Renal cortical epithelial cell (primary cell): ENCODE measurements around the gene HES5. TPM values are rescaled to one million over a fixed set of nuclear protein-coding genes. Genes with fewer than 3 reads are reported as not detected.
A peak's percentile ranks its signal among the peaks of the same experiment; 100 is the strongest.
"Not testable (repeated sequence)": the region's sequence is repeated elsewhere in the genome, so short reads cannot be mapped to it uniquely, and the experiment has no call there.

Source experiments
- DNase-seq: peaks from one replicate; pipeline ENCODE4 v3.0.0-alpha.2; 2011; ENCODE audit warnings: low read depth
- total RNA-seq: library from RNA; depleted of rRNA; stranded (reverse); fragments of >200 nt; gene quantifications from 2 replicates; pipeline ENCODE4 v1.2.3, GENCODE V29; 2014

HES5 gene
- total RNA-seq, 1 donor from 2014 or later = not detected

- DNase-seq = no peak
Measured at GRCh38 chr1:2560299-2561073, 30.4 kb upstream of the HES5 start.

- no peak for DNase-seq
Measured at GRCh38 chr1:2559509-2560298, 29.6 kb upstream of the HES5 start.

GRCh38 chr1:2558861-2559260 lies 28.8 kb upstream of the HES5 start:
- no peak for DNase-seq

GRCh38 chr1:2558420-2558819 lies 28.4 kb upstream of the HES5 start:
- DNase-seq = no peak

- no peak for DNase-seq
Measured at GRCh38 chr1:2557482-2558400, 27.7 kb upstream of the HES5 start.

- DNase-seq = no peak
Measured at GRCh38 chr1:2556678-2557481, 26.8 kb upstream of the HES5 start.

GRCh38 chr1:2556277-2556677 lies 26.2 kb upstream of the HES5 start, which contains the start of gene TNFRSF14:
Gene TNFRSF14 (plus strand): TSS chr1:2556371. CDS start chr1:2556665, 294 bp downstream.
- peak; percentile 19 for DNase-seq

GRCh38 chr1:2555634-2556276 lies 25.7 kb upstream of the HES5 start:
- DNase-seq = peak; percentile 29

- no peak for DNase-seq
Measured at GRCh38 chr1:2554621-2555387, 24.7 kb upstream of the HES5 start.

- DNase-seq = no peak
Measured at GRCh38 chr1:2553871-2554620, 24.0 kb upstream of the HES5 start.

GRCh38 chr1:2553076-2553475 lies 23.0 kb upstream of the HES5 start:
- not testable (repeated sequence) for DNase-seq

- no peak for DNase-seq
Measured at GRCh38 chr1:2552189-2552588, 22.1 kb upstream of the HES5 start.

GRCh38 chr1:2551544-2551943 lies 21.5 kb upstream of the HES5 start:
- not testable (repeated sequence) for DNase-seq

- DNase-seq = not testable (repeated sequence)
Measured at GRCh38 chr1:2550309-2550861, 20.3 kb upstream of the HES5 start.

GRCh38 chr1:2549367-2550029 lies 19.4 kb upstream of the HES5 start:
- DNase-seq = not testable (repeated sequence)

GRCh38 chr1:2548068-2548589 lies 18.1 kb upstream of the HES5 start:
- DNase-seq = peak; percentile 53

GRCh38 chr1:2547210-2548067 lies 17.4 kb upstream of the HES5 start:
- DNase-seq = peak; percentile 16
